ENCODE measurements around the gene KCNH5. TPM values are rescaled to one million over a fixed set of nuclear protein-coding genes. Genes with fewer than 3 reads are reported as not detected.
"Not testable (repeated sequence)": the region's sequence is repeated elsewhere in the genome, so short reads cannot be mapped to it uniquely, and the experiment has no call there.

KCNH5 gene
- total RNA-seq, 2 donors from 2014 or later = not detected

- Mint-ChIP-seq H3K27ac (no peak overlapping the region), H3K36me3 (no peaks in the 10 kb centered on the region), H3K9me3 (peaks cover 4 to 6% of the 10 kb centered on the region in 2 donors)
- ATAC-seq (no peak), DNase-seq (ENCODE audit: low spot score in 2 of 2) (no peak)
Observed at GRCh38 chr14:62854951-62855350, 190.3 kb downstream of the KCNH5 start.

- DNase-seq (ENCODE audit: low spot score in 2 of 2) = no peak
- H3K36me3 Mint-ChIP-seq = no peaks in the 10 kb centered on the region
- no peak overlapping the region for H3K27ac Mint-ChIP-seq
- H3K9me3 Mint-ChIP-seq = no peaks in the 10 kb centered on the region
- ATAC-seq = no peak
Observed at GRCh38 chr14:62847168-62847567, 198.1 kb downstream of the KCNH5 start.

GRCh38 chr14:62844546-62844945 is 200.7 kb downstream of the KCNH5 start:
- ATAC-seq = no peak
- Mint-ChIP-seq H3K9me3 (no peaks in the 10 kb centered on the region), H3K27ac (no peak overlapping the region), H3K36me3 (no peaks in the 10 kb centered on the region)
- DNase-seq (ENCODE audit: low spot score in 2 of 2) = no peak

GRCh38 chr14:62824086-62824485 is 221.2 kb downstream of the KCNH5 start:
- Mint-ChIP-seq H3K27ac (no peak overlapping the region), H3K36me3 (no peaks in the 10 kb centered on the region), H3K9me3 (peaks cover 8 to 20% of the 10 kb centered on the region in 2 donors)
- DNase-seq (ENCODE audit: low spot score in 2 of 2) (no peak), ATAC-seq (no peak)

GRCh38 chr14:62819931-62820330 is 225.3 kb downstream of the KCNH5 start:
- no peak for DNase-seq (ENCODE audit: low spot score in 2 of 2)
- Mint-ChIP-seq H3K27ac (no peak overlapping the region), H3K36me3 (no peaks in the 10 kb centered on the region), H3K9me3 (peaks cover 3 to 21% of the 10 kb centered on the region in 2 donors)
- no peak for ATAC-seq

GRCh38 chr14:62807636-62808035 is 237.6 kb downstream of the KCNH5 start:
- no peaks in the 10 kb centered on the region for H3K36me3 Mint-ChIP-seq
- DNase-seq (ENCODE audit: low spot score in 2 of 2) (no peak), ATAC-seq (no peak)
- peaks cover 5 to 7% of the 10 kb centered on the region in 2 donors for H3K9me3 Mint-ChIP-seq
- no peak overlapping the region for H3K27ac Mint-ChIP-seq

- Mint-ChIP-seq H3K9me3 (no peaks in the 10 kb centered on the region), H3K27ac (no peak overlapping the region), H3K36me3 (no peaks in the 10 kb centered on the region)
- ATAC-seq = no peak
- no peak for DNase-seq (ENCODE audit: low spot score in 2 of 2)
Observed at GRCh38 chr14:62800577-62800976, 244.7 kb downstream of the KCNH5 start.

- no peaks in the 10 kb centered on the region for H3K36me3 Mint-ChIP-seq
- no peak for ATAC-seq
- H3K9me3 Mint-ChIP-seq = peaks cover 0 to under 1% of the 10 kb centered on the region in 2 donors
- H3K27ac Mint-ChIP-seq = no peak overlapping the region
- no peak for DNase-seq (ENCODE audit: low spot score in 2 of 2)
Observed at GRCh38 chr14:62796431-62796830, 248.8 kb downstream of the KCNH5 start.

- H3K9me3 Mint-ChIP-seq = peaks cover 5 to 19% of the 10 kb centered on the region in 2 donors
- no peak overlapping the region for H3K27ac Mint-ChIP-seq
- DNase-seq (ENCODE audit: low spot score in 2 of 2) = no peak
- no peak for ATAC-seq
- H3K36me3 Mint-ChIP-seq = no peaks in the 10 kb centered on the region
Observed at GRCh38 chr14:62792578-62792977, 252.7 kb downstream of the KCNH5 start.

- Mint-ChIP-seq H3K36me3 (peaks cover 9 to 14% of the 10 kb centered on the region in 2 donors), H3K9me3 (peaks cover 18% of the 10 kb centered on the region in 2 donors)
- not testable (repeated sequence) for ATAC-seq; H3K27ac Mint-ChIP-seq; DNase-seq (ENCODE audit: low spot score in 2 of 2)
Observed at GRCh38 chr14:62781328-62781727, 263.9 kb downstream of the KCNH5 start.

GRCh38 chr14:62778852-62779251 is 266.4 kb downstream of the KCNH5 start:
- Mint-ChIP-seq H3K9me3 (peaks cover 18% of the 10 kb centered on the region in 2 donors), H3K36me3 (peaks cover 9 to 14% of the 10 kb centered on the region in 2 donors), H3K27ac (no peak overlapping the region)
- ATAC-seq (no peak), DNase-seq (ENCODE audit: low spot score in 2 of 2) (no peak)

- H3K36me3 Mint-ChIP-seq = peaks cover 9 to 14% of the 10 kb centered on the region in 2 donors
- H3K9me3 Mint-ChIP-seq = peaks cover 18 to 20% of the 10 kb centered on the region in 2 donors
- no peak overlapping the region for H3K27ac Mint-ChIP-seq
- ATAC-seq (no peak), DNase-seq (ENCODE audit: low spot score in 2 of 2) (no peak)
Observed at GRCh38 chr14:62778310-62778709, 266.9 kb downstream of the KCNH5 start.

GRCh38 chr14:62777510-62777909 is 267.7 kb downstream of the KCNH5 start:
- Mint-ChIP-seq H3K36me3 (peaks cover 9 to 14% of the 10 kb centered on the region in 2 donors), H3K27ac (no peak overlapping the region), H3K9me3 (peaks cover 18 to 21% of the 10 kb centered on the region in 2 donors)
- no peak for DNase-seq (ENCODE audit: low spot score in 2 of 2)
- ATAC-seq = no peak

- DNase-seq (ENCODE audit: low spot score in 2 of 2) (no peak), ATAC-seq (no peak)
- Mint-ChIP-seq H3K9me3 (peaks cover 10 to 16% of the 10 kb centered on the region in 2 donors), H3K27ac (no peak overlapping the region), H3K36me3 (peaks cover 9% of the 10 kb centered on the region in 2 donors)
Observed at GRCh38 chr14:62776300-62776699, 269.0 kb downstream of the KCNH5 start.

GRCh38 chr14:62768753-62769152 is 276.5 kb downstream of the KCNH5 start:
- H3K9me3 Mint-ChIP-seq = peaks cover 5 to 9% of the 10 kb centered on the region in 2 donors
- H3K27ac Mint-ChIP-seq = no peak overlapping the region
- no peak for DNase-seq (ENCODE audit: low spot score in 2 of 2)
- ATAC-seq = no peak
- no peaks in the 10 kb centered on the region for H3K36me3 Mint-ChIP-seq

GRCh38 chr14:62763951-62764350 is 281.3 kb downstream of the KCNH5 start:
- peaks cover 5 to 13% of the 10 kb centered on the region in 2 donors for H3K9me3 Mint-ChIP-seq
- no peak for DNase-seq (ENCODE audit: low spot score in 2 of 2)
- H3K36me3 Mint-ChIP-seq = no peaks in the 10 kb centered on the region
- H3K27ac Mint-ChIP-seq = no peak overlapping the region
- no peak for ATAC-seq

GRCh38 chr14:62759796-62760195 is 285.5 kb downstream of the KCNH5 start:
- no peak for ATAC-seq
- DNase-seq (ENCODE audit: low spot score in 2 of 2) = no peak
- no peaks in the 10 kb centered on the region for H3K36me3 Mint-ChIP-seq
- peaks cover 16 to 26% of the 10 kb centered on the region in 2 donors for H3K9me3 Mint-ChIP-seq
- H3K27ac Mint-ChIP-seq = no peak overlapping the region

GRCh38 chr14:62746881-62747280 is 298.4 kb downstream of the KCNH5 start:
- not testable (repeated sequence) for H3K9me3 Mint-ChIP-seq; ATAC-seq; H3K27ac Mint-ChIP-seq; DNase-seq (ENCODE audit: low spot score in 2 of 2); H3K36me3 Mint-ChIP-seq

GRCh38 chr14:62745496-62745895 is 299.8 kb downstream of the KCNH5 start:
- Mint-ChIP-seq H3K36me3 (no peaks in the 10 kb centered on the region), H3K27ac (no peak overlapping the region), H3K9me3 (peaks cover 0 to 5% of the 10 kb centered on the region in 2 donors)
- ATAC-seq = no peak
- no peak for DNase-seq (ENCODE audit: low spot score in 2 of 2)

Data from activated naive CD4-positive, alpha-beta T cell treated with anti-CD3 and anti-CD28 coated beads, Interleukin-2, amount 50 U/mL, for 72 hours (primary cell).